Smooth muscle cell (in vitro differentiated cells): ENCODE results near the gene ACOT11. TPM values are rescaled to one million over a fixed set of nuclear protein-coding genes. Genes with fewer than 3 reads are reported as not detected.

Source experiments
- DNase-seq: peaks from one replicate; lab custom pipeline; 2025; ENCODE audit not compliant: unreplicated experiment; lab: John Stamatoyannopoulos, UW
- H2AFZ ChIP-seq: fragments of 200-600 bp; sonication (generic); 2 replicates; pipeline ENCODE4 v1.6.0; 2016; ENCODE audit warnings: antibody characterized with exemption, low read depth, mild to moderate bottlenecking
- H3F3A ChIP-seq: fragments of 200-600 bp; sonication (generic); 2 replicates; pipeline ENCODE4 v1.6.0; 2017; ENCODE audit warnings: antibody characterized with exemption, low read depth
- H3K27ac ChIP-seq: fragments of 200-600 bp; sonication (generic); 2 replicates; pipeline ENCODE4 v1.5.1; 2016; ENCODE audit warnings: low read depth, mild to moderate bottlenecking
- H3K27me3 ChIP-seq: fragments of 200-600 bp; sonication (generic); 2 replicates; pipeline ENCODE4 v1.6.1; 2016; ENCODE audit warnings: low read depth, mild to moderate bottlenecking
- H3K36me3 ChIP-seq: fragments of 200-600 bp; sonication (generic); 2 replicates; pipeline ENCODE4 v1.5.1; 2016; ENCODE audit warnings: low read depth
- H3K4me1 ChIP-seq: fragments of 200-600 bp; sonication (generic); 2 replicates; pipeline ENCODE4 v1.5.1; 2016; ENCODE audit warnings: low read depth
- H3K4me2 ChIP-seq: fragments of 200-600 bp; sonication (generic); 2 replicates; pipeline ENCODE4 v1.6.0; 2016; ENCODE audit warnings: mild to moderate bottlenecking
- H3K4me3 ChIP-seq: fragments of 200-600 bp; sonication (generic); 2 replicates; pipeline ENCODE4 v1.5.1; 2016; ENCODE audit warnings: mild to moderate bottlenecking
- H3K79me2 ChIP-seq: fragments of 200-600 bp; sonication (generic); 2 replicates; pipeline ENCODE4 v1.6.0; 2016; ENCODE audit warnings: low read depth, mild to moderate bottlenecking
- H3K9ac ChIP-seq: fragments of 200-600 bp; sonication (generic); 2 replicates; pipeline ENCODE4 v1.6.0; 2016; ENCODE audit warnings: low read depth
- H3K9me3 ChIP-seq: fragments of 200-600 bp; sonication (generic); replicated peaks from 2 replicates; pipeline ENCODE4 v1.5.1; 2016; ENCODE audit warnings: low read depth
- H4K20me1 ChIP-seq: fragments of 200-600 bp; sonication (generic); 2 replicates; pipeline ENCODE4 v1.6.0; 2016; ENCODE audit warnings: low read depth
- WGBS: methylation state at CpG from one replicate; pipeline ENCODE4 v1.1.7; 2016; ENCODE audit warnings: low lambda C conversion rate; 5-methylcytosine and 5-hydroxymethylcytosine counted together
- polyA plus RNA-seq: library from polyadenylated mRNA; unstranded; fragments of >200 nt; fragmentation: Nextera tagmentation; extraction: Ambion mirVana; gene quantifications from 2 replicates; pipeline ENCODE4 v1.2.1, GENCODE V29; 2016
- total RNA-seq: library from RNA; depleted of rRNA; stranded (reverse); fragments of >200 nt; gene quantifications from 2 replicates; pipeline ENCODE4 v1.2.3, GENCODE V29; 2014
- TF ChIP-seq, protein P1 (sequence below): fragments of 200-600 bp; sonication (generic); IDR thresholded peaks from 2 replicates; pipeline ENCODE4 v1.5.1; 2017; ENCODE audit warnings: borderline replicate concordance, mild to moderate bottlenecking, antibody characterized with exemption; ENCODE audit not compliant: insufficient read depth, poor library complexity, severe bottlenecking

The ACOT11 gene
- total RNA-seq (4.8 TPM in 2 replicates), polyA plus RNA-seq (1.6 and 8.8 TPM in 2 replicates)

DNA sequence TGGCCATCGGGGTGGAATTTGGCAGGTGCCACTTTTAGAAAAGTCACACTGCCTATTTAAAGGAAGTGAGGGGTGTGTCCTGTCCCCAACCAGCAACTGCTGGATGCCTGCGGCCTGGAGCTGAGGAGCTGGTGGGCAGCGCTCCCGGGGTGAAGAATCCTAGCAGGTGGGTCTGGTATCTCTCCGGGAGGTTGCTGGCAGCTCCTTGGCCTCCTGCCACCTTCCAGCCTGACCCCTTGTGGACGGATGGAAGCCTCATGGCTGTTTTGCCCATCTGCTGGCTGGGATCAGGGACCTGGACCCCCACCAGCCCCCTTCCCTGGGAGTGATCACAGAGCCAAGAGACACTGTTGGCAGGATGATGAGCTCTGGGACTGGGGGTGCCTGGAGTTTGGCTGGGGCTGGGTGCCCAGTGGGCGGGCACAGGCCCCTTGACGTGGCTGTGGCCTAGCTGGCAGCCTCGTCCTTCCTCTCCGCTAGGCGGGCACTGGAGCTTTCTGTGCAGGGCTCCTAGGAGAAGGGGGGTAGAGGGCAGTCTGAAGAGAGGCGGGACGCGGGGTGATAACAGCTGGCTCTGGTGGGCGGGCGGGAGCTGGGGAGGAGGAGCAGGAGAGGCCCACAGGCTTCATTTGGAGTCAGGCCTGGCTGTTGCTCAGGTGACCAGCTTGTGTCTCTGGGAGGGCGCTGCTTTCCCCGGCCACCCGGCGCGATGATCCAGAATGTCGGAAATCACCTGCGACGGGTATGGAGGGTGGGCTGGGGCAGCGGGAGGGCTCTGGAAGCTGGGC is at the start of gene ACOT11:
Gene ACOT11 (plus strand): TSS at position 628 of the 788 bp plus-strand sequence. CDS start 82 bp downstream, at position 710.
- Histone ChIP-seq H3K9ac (no peak within 1 kb of the TSS), H3K4me3 (no peak within 1 kb of the TSS), H3K9me3 (no peaks in the 10 kb centered on the region), H3K4me1 (peaks cover 4% of the 10 kb centered on the region), H3K36me3 (no peaks in the 10 kb centered on the region), H4K20me1 (no peaks in the 10 kb centered on the region), H3K27ac (no peak within 1 kb of the TSS), H3K4me2 (no peak within 1 kb of the TSS), H3K79me2 (no peaks in the 10 kb centered on the region), H3K27me3 (no peaks in the 10 kb centered on the region), H2AFZ (no peak within 1 kb of the TSS), H3F3A (peaks cover 11% of the 10 kb centered on the region)
- 61% methylated on average over 25 of the region's 25 CpGs for WGBS
- no peak for DNase-seq
- TF ChIP-seq, protein P1, sequence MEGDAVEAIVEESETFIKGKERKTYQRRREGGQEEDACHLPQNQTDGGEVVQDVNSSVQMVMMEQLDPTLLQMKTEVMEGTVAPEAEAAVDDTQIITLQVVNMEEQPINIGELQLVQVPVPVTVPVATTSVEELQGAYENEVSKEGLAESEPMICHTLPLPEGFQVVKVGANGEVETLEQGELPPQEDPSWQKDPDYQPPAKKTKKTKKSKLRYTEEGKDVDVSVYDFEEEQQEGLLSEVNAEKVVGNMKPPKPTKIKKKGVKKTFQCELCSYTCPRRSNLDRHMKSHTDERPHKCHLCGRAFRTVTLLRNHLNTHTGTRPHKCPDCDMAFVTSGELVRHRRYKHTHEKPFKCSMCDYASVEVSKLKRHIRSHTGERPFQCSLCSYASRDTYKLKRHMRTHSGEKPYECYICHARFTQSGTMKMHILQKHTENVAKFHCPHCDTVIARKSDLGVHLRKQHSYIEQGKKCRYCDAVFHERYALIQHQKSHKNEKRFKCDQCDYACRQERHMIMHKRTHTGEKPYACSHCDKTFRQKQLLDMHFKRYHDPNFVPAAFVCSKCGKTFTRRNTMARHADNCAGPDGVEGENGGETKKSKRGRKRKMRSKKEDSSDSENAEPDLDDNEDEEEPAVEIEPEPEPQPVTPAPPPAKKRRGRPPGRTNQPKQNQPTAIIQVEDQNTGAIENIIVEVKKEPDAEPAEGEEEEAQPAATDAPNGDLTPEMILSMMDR = peak; percentile 22

DNA sequence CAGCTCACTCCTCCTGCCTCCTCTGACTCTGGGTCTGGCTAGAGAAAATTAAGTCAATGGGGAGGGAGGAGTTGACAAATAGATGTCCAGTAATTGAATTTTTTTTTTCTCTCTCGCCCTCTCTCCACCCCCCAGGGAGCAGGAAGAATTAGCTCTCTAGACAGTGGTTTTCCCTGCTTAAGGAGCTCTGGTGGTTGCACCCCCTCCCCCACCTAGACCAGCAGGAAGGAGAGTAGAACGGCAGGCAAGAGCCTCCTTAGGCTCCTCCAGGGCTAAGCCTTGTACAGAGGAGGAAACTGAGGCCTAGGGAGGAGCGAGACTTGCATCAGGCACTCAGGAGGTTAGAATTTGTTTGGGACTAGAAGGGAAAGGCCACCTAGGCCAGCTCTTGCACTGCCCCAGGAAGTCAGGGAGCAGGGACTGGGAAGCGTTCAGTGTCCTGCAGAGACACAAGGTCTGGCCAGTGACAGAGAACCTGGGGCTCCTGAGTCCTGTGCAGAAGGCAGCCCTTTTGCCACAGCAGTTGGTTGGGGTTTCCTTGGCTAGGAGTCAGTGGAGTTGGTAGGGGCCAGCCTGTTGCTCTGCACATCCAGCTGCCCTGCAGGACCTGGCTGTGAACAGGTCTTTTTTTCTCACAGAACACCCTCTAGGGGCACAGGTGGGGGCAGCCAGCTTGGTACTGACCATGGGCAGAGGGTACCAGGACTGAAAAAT is 49.5 kb upstream of the ACOT11 start:
- Histone ChIP-seq H4K20me1 (no peaks in the 10 kb centered on the region), H2AFZ (peak overlapping the region; percentile 81), H3K9me3 (no peaks in the 10 kb centered on the region), H3K4me3 (peak overlapping the region; percentile 49), H3K79me2 (no peaks in the 10 kb centered on the region), H3K27ac (no peak overlapping the region), H3K4me1 (peaks cover 12% of the 10 kb centered on the region), H3K27me3 (no peaks in the 10 kb centered on the region), H3K4me2 (peak overlapping the region; percentile 91), H3F3A (no peaks in the 10 kb centered on the region), H3K36me3 (no peaks in the 10 kb centered on the region), H3K9ac (no peak overlapping the region)
- DNase-seq = no peak
- TF ChIP-seq, protein P1 = no peak
- 50% methylated on average over 4 of the region's 4 CpGs for WGBS

DNA sequence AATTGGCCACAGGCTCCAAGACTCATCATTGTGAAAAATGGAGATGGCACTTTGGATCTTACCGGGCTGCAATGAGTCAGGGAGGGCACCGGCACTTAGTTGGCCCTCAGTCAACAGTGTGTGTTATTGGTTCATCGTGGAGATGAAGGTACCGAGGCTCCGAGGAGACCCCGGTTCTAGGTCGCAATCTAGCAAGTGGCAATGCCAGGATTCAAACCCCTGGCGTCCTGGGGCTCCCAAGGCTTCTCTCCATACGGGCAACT is 49.0 kb upstream of the ACOT11 start:
- no peaks in the 10 kb centered on the region for H3K27me3 ChIP-seq
- WGBS = 23% methylated on average over 9 of the region's 9 CpGs
- H3K4me1 ChIP-seq = peaks cover 12% of the 10 kb centered on the region
- peak overlapping the region; percentile 81 for H2AFZ ChIP-seq
- H3K79me2 ChIP-seq = no peaks in the 10 kb centered on the region
- H3K4me2 ChIP-seq = peak overlapping the region; percentile 91
- no peaks in the 10 kb centered on the region for H3F3A ChIP-seq
- no peaks in the 10 kb centered on the region for H4K20me1 ChIP-seq
- peak overlapping the region; percentile 49 for H3K4me3 ChIP-seq
- H3K27ac ChIP-seq = no peak overlapping the region
- no peaks in the 10 kb centered on the region for H3K36me3 ChIP-seq
- no peaks in the 10 kb centered on the region for H3K9me3 ChIP-seq
- TF ChIP-seq, protein P1 = no peak
- no peak overlapping the region for H3K9ac ChIP-seq
- no peak for DNase-seq
